Endothelial cell of umbilical vein (primary cell): ENCODE data around the gene AGTPBP1. TPM values are rescaled to one million over a fixed set of nuclear protein-coding genes. Genes with fewer than 3 reads are reported as not detected.

Source experiments
- BruUV-seq: library from RNA; stranded (reverse); fragments of 400-500 nt; replicated peaks from 2 replicates; lab custom pipeline; 2021; lab: Mats Ljungman, UMichigan
- CTCF ChIA-PET: fragments of 300-600, 350-600 bp; sonication (Branson Sonifier 250); formaldehyde crosslinking; loops from one replicate; lab custom pipeline; 2021; ENCODE audit warnings: antibody characterized with exemption, inconsistent platforms; lab: Charles Lee
- POLR2A ChIA-PET: fragments of 300-600, 350-600 bp; sonication (Branson Sonifier 250); formaldehyde crosslinking; loops from one replicate; lab custom pipeline; 2021; ENCODE audit warnings: antibody characterized with exemption, inconsistent platforms; lab: Charles Lee
- DNase-seq: peaks from one replicate; pipeline ENCODE4 v3.0.0-alpha.2; 2011; ENCODE audit warnings: low read depth, low spot score
- FAIRE-seq: peaks from 2 replicates; lab custom pipeline; 2011; peaks lifted over from hg19 to GRCh38; lab: Jason Lieb, UNC
- H2AFZ ChIP-seq: 2 replicates; pipeline ENCODE4 v1.6.0; 2012; ENCODE audit warnings: low read depth, low read length, control low read depth, inconsistent platforms
- H3K27ac ChIP-seq: 2 replicates; pipeline ENCODE4 v1.5.1; 2011; ENCODE audit warnings: low read depth, mild to moderate bottlenecking, control low read depth, low read length, moderate library complexity; ENCODE audit not compliant: insufficient read depth
- H3K27me3 ChIP-seq, 2 experiments: 2 replicates each; pipeline versions ENCODE4 v1.6.0 to v1.6.1; 2011; ENCODE audit warnings: low read length in 2 of 2, mixed read lengths in 1 of 2; ENCODE audit not compliant: control insufficient read depth in 2 of 2, insufficient read depth in 2 of 2
- H3K36me3 ChIP-seq, 2 experiments: 2 replicates in 1 of 2; 3 replicates in 1 of 2; pipeline ENCODE4 v1.5.1; 2011; ENCODE audit warnings: low read length in 2 of 2, mild to moderate bottlenecking in 1 of 2, moderate library complexity in 1 of 2; ENCODE audit not compliant: control insufficient read depth in 2 of 2, insufficient read depth in 2 of 2; ENCODE audit errors: extremely low read depth in 1 of 2
- H3K4me1 ChIP-seq: 3 replicates; pipeline ENCODE4 v1.5.1; 2011; ENCODE audit warnings: mild to moderate bottlenecking, low read length; ENCODE audit not compliant: control insufficient read depth, insufficient read depth; ENCODE audit errors: extremely low read depth
- H3K4me2 ChIP-seq: 2 replicates; pipeline ENCODE4 v1.6.1; 2011; ENCODE audit warnings: low read length, control low read depth, mixed read lengths; ENCODE audit not compliant: insufficient read depth
- H3K4me3 ChIP-seq, 3 experiments: fragments of 200-600 bp in 1 of 3; sonication (generic), shearing (Covaris generic) in 1 of 3; replicated peaks in 1 of 3; 2 replicates each; pipeline ENCODE4 v1.5.1; 2011 to 2016; ENCODE audit warnings: control low read depth in 3 of 3, low read length in 3 of 3, mild to moderate bottlenecking in 2 of 3, inconsistent platforms in 1 of 3, low read depth in 1 of 3, moderate library complexity in 1 of 3; ENCODE audit not compliant: insufficient read depth in 1 of 3
- H3K79me2 ChIP-seq: 2 replicates; pipeline ENCODE4 v1.6.0; 2012; ENCODE audit warnings: low read length, inconsistent platforms; ENCODE audit not compliant: control insufficient read depth, insufficient read depth
- H3K9ac ChIP-seq: replicated peaks from 2 replicates; pipeline ENCODE3; 2011; ENCODE audit warnings: low read length, control low read depth; ENCODE audit not compliant: insufficient read depth; ENCODE audit errors: extremely low read depth
- H3K9me1 ChIP-seq: replicated peaks from 3 replicates; pipeline ENCODE4 v1.6.0; 2011; ENCODE audit warnings: mild to moderate bottlenecking, low read length; ENCODE audit not compliant: control insufficient read depth, insufficient read depth; ENCODE audit errors: extremely low read depth
- H3K9me3 ChIP-seq: replicated peaks from 2 replicates; pipeline ENCODE4 v1.5.1; 2012; ENCODE audit warnings: low read length, inconsistent platforms; ENCODE audit not compliant: control insufficient read depth, insufficient read depth
- H4K20me1 ChIP-seq: replicated peaks from 2 replicates; pipeline ENCODE3; 2011; ENCODE audit warnings: mild to moderate bottlenecking, low read length; ENCODE audit not compliant: control insufficient read depth, insufficient read depth; ENCODE audit errors: extremely low read depth
- EZH2 ChIP-seq: IDR thresholded peaks from 2 replicates; pipeline ENCODE4 v1.6.1; 2012; ENCODE audit warnings: borderline replicate concordance, low read depth, mild to moderate bottlenecking, moderate library complexity, low read length, inconsistent platforms; ENCODE audit not compliant: severe bottlenecking
- FOS ChIP-seq: IDR thresholded peaks from 2 replicates; pipeline ENCODE4 v1.6.1; 2011; ENCODE audit warnings: mild to moderate bottlenecking, low read length, moderate library complexity, borderline replicate concordance; ENCODE audit not compliant: insufficient read depth
- GATA2 ChIP-seq: IDR thresholded peaks from 2 replicates; pipeline ENCODE4 v1.7.0; 2011; ENCODE audit warnings: low read depth, mild to moderate bottlenecking, moderate library complexity, mixed read lengths, low read length; ENCODE audit not compliant: insufficient read length, insufficient read depth
- JUN ChIP-seq: IDR thresholded peaks from 2 replicates; pipeline ENCODE4 v1.6.1; 2011; ENCODE audit warnings: borderline replicate concordance, low read depth; ENCODE audit not compliant: insufficient read length, insufficient read depth
- MYC ChIP-seq: IDR thresholded peaks from one replicate; pipeline ENCODE4 v1.6.1; 2011; ENCODE audit warnings: mild to moderate bottlenecking, low read depth, low read length
- POLR2A ChIP-seq: IDR thresholded peaks from 2 replicates; pipeline ENCODE4 v1.6.1; 2012; ENCODE audit warnings: low read depth, mild to moderate bottlenecking, control low read depth, low read length
- POLR2AphosphoS5 ChIP-seq: IDR thresholded peaks from 2 replicates; pipeline ENCODE4 v1.6.1; 2012; ENCODE audit warnings: low read depth, mild to moderate bottlenecking, control low read depth, low read length, moderate library complexity; ENCODE audit not compliant: insufficient read depth
- dilution Hi-C: fragments of 300-500 bp; cut with MboI; formaldehyde crosslinking; loops from one replicate; pipeline ENCODE4 v1.15.0; 2019; ENCODE audit warnings: low sequenced_read_pairs; ENCODE audit not compliant: extremely low pct_ligation_motif_present
- intact Hi-C: fragments of 100-400 bp; cut with micrococcal nuclease; formaldehyde crosslinking; loops from one replicate; pipeline ENCODE4 v1.10.0; 2022
- polyA plus RNA-seq, 4 experiments: library from polyadenylated mRNA; depleted of rRNA in 3 of 4; stranded (reverse) in 3 of 4; unstranded in 1 of 4; fragments of >200 nt; gene quantifications; 2 replicates each; pipeline versions ENCODE4 v1.2.1 to v1.2.3, GENCODE V29; 2011 to 2012; ENCODE audit warnings: missing spikeins in 1 of 4
- total RNA-seq: library from RNA; stranded (reverse); gene quantifications from 2 replicates; pipeline ENCODE4 v1.2.3, GENCODE V29; 2021
- TF ChIP-seq, protein P1 (sequence below): IDR thresholded peaks from 2 replicates; pipeline ENCODE4 v1.6.1; 2011; ENCODE audit not compliant: insufficient read depth, insufficient read length
- TF ChIP-seq, protein P2 (sequence below), 2 donors: IDR thresholded peaks; 1 replicate in 1 of 2; 2 replicates in 1 of 2; pipeline ENCODE4 v1.5.1; 2011; ENCODE audit warnings: low read length in 2 of 2, mild to moderate bottlenecking in 2 of 2, moderate library complexity in 2 of 2, control low read depth in 1 of 2, inconsistent platforms in 1 of 2, low read depth in 1 of 2; ENCODE audit not compliant: insufficient read depth in 1 of 2; ENCODE audit errors: extremely low read depth in 1 of 2

AGTPBP1 gene
- total and polyA plus RNA-seq, 2 donors (not counting 3 experiments of a cell fraction or from before 2014, with no cell fraction given), result 4.2 to 18.4 TPM

DNA sequence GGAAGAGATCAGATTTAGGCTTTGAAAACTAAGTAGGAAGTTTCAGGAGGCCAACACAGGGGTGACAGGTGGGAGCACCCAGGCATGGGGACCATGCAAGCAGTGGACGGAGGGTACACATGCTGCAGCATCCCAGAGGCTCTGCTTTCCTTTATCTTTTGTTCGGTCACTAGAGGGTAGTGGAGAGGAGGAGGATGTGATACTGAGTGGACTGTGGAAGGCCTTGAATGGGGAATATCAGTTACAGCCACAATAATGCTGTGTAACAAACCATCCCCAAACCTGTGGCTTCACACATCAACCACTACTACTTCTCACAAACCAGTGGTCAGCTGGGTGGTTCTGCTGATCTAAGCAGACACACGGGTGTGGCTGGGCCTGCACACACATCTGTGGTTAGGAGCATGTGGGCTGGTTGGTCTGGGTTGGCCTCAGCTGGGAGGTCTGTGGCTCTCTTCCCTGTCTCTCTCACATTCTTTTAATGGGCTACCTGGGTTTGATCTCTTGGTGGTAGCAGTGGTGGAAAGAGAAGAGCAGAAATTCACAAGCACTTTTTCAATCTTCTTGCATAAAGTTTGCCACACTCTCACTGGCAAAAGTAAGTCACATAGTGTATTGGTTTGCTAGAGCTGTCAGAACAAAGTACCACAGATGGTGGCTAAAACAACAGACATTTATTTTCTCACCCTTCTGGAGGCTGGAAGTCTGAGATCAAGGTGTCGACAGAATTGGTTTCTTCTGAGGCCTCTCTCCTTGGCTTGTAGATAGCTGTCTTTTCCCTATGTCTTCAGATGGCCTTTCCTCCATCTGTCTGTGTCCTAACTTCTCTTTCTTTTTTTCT, 238.7 kb downstream of the AGTPBP1 start:
- TF ChIP-seq, protein P1, sequence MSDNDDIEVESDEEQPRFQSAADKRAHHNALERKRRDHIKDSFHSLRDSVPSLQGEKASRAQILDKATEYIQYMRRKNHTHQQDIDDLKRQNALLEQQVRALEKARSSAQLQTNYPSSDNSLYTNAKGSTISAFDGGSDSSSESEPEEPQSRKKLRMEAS, result no peak
- TF ChIP-seq EZH2, result no peak
- TF ChIP-seq, protein P2, sequence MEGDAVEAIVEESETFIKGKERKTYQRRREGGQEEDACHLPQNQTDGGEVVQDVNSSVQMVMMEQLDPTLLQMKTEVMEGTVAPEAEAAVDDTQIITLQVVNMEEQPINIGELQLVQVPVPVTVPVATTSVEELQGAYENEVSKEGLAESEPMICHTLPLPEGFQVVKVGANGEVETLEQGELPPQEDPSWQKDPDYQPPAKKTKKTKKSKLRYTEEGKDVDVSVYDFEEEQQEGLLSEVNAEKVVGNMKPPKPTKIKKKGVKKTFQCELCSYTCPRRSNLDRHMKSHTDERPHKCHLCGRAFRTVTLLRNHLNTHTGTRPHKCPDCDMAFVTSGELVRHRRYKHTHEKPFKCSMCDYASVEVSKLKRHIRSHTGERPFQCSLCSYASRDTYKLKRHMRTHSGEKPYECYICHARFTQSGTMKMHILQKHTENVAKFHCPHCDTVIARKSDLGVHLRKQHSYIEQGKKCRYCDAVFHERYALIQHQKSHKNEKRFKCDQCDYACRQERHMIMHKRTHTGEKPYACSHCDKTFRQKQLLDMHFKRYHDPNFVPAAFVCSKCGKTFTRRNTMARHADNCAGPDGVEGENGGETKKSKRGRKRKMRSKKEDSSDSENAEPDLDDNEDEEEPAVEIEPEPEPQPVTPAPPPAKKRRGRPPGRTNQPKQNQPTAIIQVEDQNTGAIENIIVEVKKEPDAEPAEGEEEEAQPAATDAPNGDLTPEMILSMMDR (IDR thresholded peaks at IDR 0.05; ENCODE audit: extremely low read depth in 1 of 2, insufficient read depth in 1 of 2, low read depth in 1 of 2, low read length in 2 of 2), result no peak
- no peak for TF ChIP-seq JUN
- no peak for TF ChIP-seq POLR2A
- TF ChIP-seq POLR2AphosphoS5, result no peak
- TF ChIP-seq MYC, result no peak
- TF ChIP-seq FOS, result no peak
- TF ChIP-seq GATA2, result no peak
- Histone ChIP-seq H4K20me1 (no peaks in the 10 kb centered on the region), H3K27ac (no peak overlapping the region), H3K4me1 (no peaks in the 10 kb centered on the region), H3K36me3 (no peaks in the 10 kb centered on the region), H3K4me2 (no peak overlapping the region), H3K9me3 (no peaks in the 10 kb centered on the region), H3K9me1 (no peaks in the 10 kb centered on the region), H3K27me3 (no peaks in the 10 kb centered on the region), H3K4me3 (no peak overlapping the region), H2AFZ (no peak overlapping the region), H3K9ac (no peak overlapping the region), H3K79me2 (no peaks in the 10 kb centered on the region)
- DNase-seq (no peak), FAIRE-seq (no peak)
- dilution Hi-C loops, result no loop called here
- CTCF ChIA-PET, result interaction anchor here (0.6 to 1.4 kb wide), 2 partner anchors 107 to 693 kb away, joined by 3 to 5 read pairs; no protein-coding TSS in a partner anchor
- POLR2A ChIA-PET, result no interaction called here
- BruUV-seq, result no TSS peak
- intact Hi-C loops, result no loop called here
